GM23338 (cell line): ENCODE data around the gene TTC6.

Source experiments
- CREB1 ChIP-seq: fragments of 250-450 bp; sonication (Bioruptor Pico); IDR thresholded peaks from 2 replicates; pipeline ENCODE4 v1.5.0; 2020; ENCODE audit warnings: low read depth, mild to moderate bottlenecking, moderate library complexity
- CTCF ChIP-seq, 2 experiments: fragments of 200-600 bp in 1 of 2; sonication (generic) in 1 of 2; conservative IDR thresholded peaks; 2 replicates each; pipeline versions ENCODE4 v1.5.1 to v1.6.1; 2016 to 2017; ENCODE audit warnings: antibody characterized with exemption in 2 of 2, low read depth in 2 of 2, mild to moderate bottlenecking in 2 of 2, moderate library complexity in 1 of 2
- ETS1 ChIP-seq: IDR thresholded peaks from 2 replicates; pipeline ENCODE4 v1.6.1; 2016; ENCODE audit warnings: antibody characterized with exemption
- EZH2 ChIP-seq: fragments of 200-600 bp; sonication (generic); IDR thresholded peaks from one replicate; pipeline ENCODE4 v1.8.0; 2017; ENCODE audit warnings: antibody characterized with exemption, mild to moderate bottlenecking, low read depth; ENCODE audit not compliant: unreplicated experiment
- EZH2phosphoT487 ChIP-seq: fragments of 200-600 bp; sonication (generic); IDR thresholded peaks from one replicate; pipeline ENCODE4 v1.8.1; 2018; ENCODE audit warnings: antibody characterized with exemption; ENCODE audit not compliant: unreplicated experiment
- JUNB ChIP-seq: IDR thresholded peaks from one replicate; pipeline ENCODE4 v1.6.1; 2016; ENCODE audit warnings: antibody characterized with exemption; ENCODE audit not compliant: unreplicated experiment
- NANOG ChIP-seq: IDR thresholded peaks from 2 replicates; pipeline ENCODE4 v1.6.1; 2016; ENCODE audit warnings: antibody characterized with exemption, borderline replicate concordance
- POLR2AphosphoS5 ChIP-seq: IDR thresholded peaks from 2 replicates; pipeline ENCODE4 v1.6.1; 2016; ENCODE audit warnings: antibody characterized with exemption, low read depth
- REST ChIP-seq: IDR thresholded peaks from one replicate; pipeline ENCODE4 v1.6.1; 2018; ENCODE audit warnings: antibody characterized with exemption; ENCODE audit not compliant: unreplicated experiment
- STAT1 ChIP-seq: IDR thresholded peaks from one replicate; pipeline ENCODE4 v1.6.1; 2016; ENCODE audit warnings: antibody characterized with exemption; ENCODE audit not compliant: unreplicated experiment
- ZNF114 ChIP-seq: fragments of 250-450 bp; sonication (Bioruptor Pico); IDR thresholded peaks from 2 replicates; pipeline ENCODE4 v1.5.0; 2020; ENCODE audit warnings: mild to moderate bottlenecking, moderate library complexity
- ZNF331 ChIP-seq: fragments of 250-450 bp; sonication (Bioruptor Pico); IDR thresholded peaks from 2 replicates; pipeline ENCODE4 v1.5.0; 2020; ENCODE audit warnings: low read depth, mild to moderate bottlenecking, moderate library complexity
- ZNF462 ChIP-seq: fragments of 250-450 bp; sonication (Bioruptor Pico); IDR thresholded peaks from 2 replicates; pipeline ENCODE4 v1.5.0; 2020; ENCODE audit warnings: mild to moderate bottlenecking, moderate library complexity

- no peak for TF ChIP-seq POLR2AphosphoS5
- TF ChIP-seq CTCF (conservative IDR thresholded peaks at IDR 0.05; ENCODE audit: low read depth in 2 of 2), result no peak
- TF ChIP-seq EZH2, result no peak
- no peak for TF ChIP-seq CREB1 (CRISPR knock-in tag)
- TF ChIP-seq REST, result no peak
- TF ChIP-seq EZH2phosphoT487, result no peak
- no peak for TF ChIP-seq ZNF462
- TF ChIP-seq ZNF331 (CRISPR knock-in tag), result no peak
- no peak for TF ChIP-seq JUNB
- TF ChIP-seq NANOG, result no peak
- no peak for TF ChIP-seq ZNF114 (CRISPR knock-in tag)
- TF ChIP-seq ETS1, result no peak
- TF ChIP-seq STAT1, result no peak
These were observed 28.5 kb downstream of the TTC6 start for GRCh38 chr14:37623971-37624370.
